Testis (tissue), 2 donors: ENCODE results near the gene CCDC149.

Experiments
- POLR2A ChIP-seq: fragments of 450-650 bp; IDR thresholded peaks from one replicate; pipeline ENCODE4 v1.6.1; 2017; ENCODE audit warnings: antibody characterized with exemption, mild to moderate bottlenecking, moderate library complexity
- TF ChIP-seq, protein P1 (sequence below), 3 experiments: fragments of 450-650 bp in 2 of 3; fragments of 200-600 bp in 1 of 3; sonication (generic) in 1 of 3; IDR thresholded peaks; one replicate each; pipeline ENCODE4 v1.5.1; 2016 to 2019; ENCODE audit warnings: antibody characterized with exemption in 3 of 3, mild to moderate bottlenecking in 2 of 3, moderate library complexity in 1 of 3

DNA sequence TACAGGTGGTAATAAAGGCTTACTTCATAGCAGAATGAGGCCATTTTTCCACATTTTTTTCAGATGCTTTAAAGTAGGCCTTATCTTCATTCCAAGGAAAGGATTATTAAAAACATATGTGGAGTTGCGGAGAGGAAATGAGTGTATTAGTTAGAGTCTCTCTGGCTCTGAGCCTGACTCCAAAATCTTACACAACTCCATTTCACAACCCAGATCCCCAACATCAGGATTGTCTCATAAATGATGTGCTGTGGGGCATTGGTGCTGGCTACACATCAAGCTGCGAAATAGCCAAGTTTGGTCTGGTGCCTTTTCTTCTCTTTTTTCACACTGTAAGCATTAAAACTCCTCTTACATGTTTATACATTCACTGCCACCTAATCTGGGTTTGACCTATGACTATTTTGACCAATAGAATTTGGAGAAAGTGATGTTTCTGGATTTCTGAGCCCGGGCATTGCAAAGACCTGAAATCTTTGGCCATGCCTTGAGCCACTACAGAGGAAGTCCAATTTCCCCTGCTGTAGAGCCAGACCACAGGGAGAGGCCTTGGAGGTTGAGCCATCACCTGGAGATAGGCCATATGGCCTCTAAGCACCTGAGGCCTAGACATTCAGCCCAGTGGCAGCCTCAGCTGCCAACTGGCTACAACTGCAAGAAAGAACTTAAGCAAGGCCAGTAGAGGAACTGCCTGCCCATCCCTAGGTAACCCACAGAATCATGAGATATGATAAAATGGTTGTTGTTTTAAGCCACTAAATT is 134.2 kb downstream of the CCDC149 start:
- TF ChIP-seq, protein P1, sequence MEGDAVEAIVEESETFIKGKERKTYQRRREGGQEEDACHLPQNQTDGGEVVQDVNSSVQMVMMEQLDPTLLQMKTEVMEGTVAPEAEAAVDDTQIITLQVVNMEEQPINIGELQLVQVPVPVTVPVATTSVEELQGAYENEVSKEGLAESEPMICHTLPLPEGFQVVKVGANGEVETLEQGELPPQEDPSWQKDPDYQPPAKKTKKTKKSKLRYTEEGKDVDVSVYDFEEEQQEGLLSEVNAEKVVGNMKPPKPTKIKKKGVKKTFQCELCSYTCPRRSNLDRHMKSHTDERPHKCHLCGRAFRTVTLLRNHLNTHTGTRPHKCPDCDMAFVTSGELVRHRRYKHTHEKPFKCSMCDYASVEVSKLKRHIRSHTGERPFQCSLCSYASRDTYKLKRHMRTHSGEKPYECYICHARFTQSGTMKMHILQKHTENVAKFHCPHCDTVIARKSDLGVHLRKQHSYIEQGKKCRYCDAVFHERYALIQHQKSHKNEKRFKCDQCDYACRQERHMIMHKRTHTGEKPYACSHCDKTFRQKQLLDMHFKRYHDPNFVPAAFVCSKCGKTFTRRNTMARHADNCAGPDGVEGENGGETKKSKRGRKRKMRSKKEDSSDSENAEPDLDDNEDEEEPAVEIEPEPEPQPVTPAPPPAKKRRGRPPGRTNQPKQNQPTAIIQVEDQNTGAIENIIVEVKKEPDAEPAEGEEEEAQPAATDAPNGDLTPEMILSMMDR (IDR thresholded peaks at IDR 0.05), result no peak
- TF ChIP-seq POLR2A, result no peak
